Stomach (tissue), 9 donors: ENCODE data around the gene CYP27C1. TPM values are rescaled to one million over a fixed set of nuclear protein-coding genes. Genes with fewer than 3 reads are reported as not detected.

Experiments
- DNase-seq, 2 donors: peaks; one replicate each; pipeline versions ENCODE4 v3.0.0 to v3.0.0-alpha.2; 2013 to 2019
- H3K27ac ChIP-seq, 5 donors: fragments of 200-600 bp in 4 of 5; sonication (generic) in 4 of 5; one replicate each; pipeline ENCODE4 v1.5.1; 2013 to 2019; ENCODE audit warnings: mild to moderate bottlenecking in 1 of 5, moderate library complexity in 1 of 5
- H3K27me3 ChIP-seq, 3 donors: fragments of 200-600 bp; sonication (generic); one replicate each; pipeline ENCODE4 v1.5.1; 2017 to 2019; ENCODE audit warnings: mixed run types in 1 of 3
- H3K36me3 ChIP-seq, 4 donors: fragments of 200-600 bp; sonication (generic); 1 replicate in 3 of 4; 2 replicates in 1 of 4; pipeline ENCODE4 v1.5.1; 2016 to 2019
- H3K4me1 ChIP-seq, 4 donors: fragments of 200-600 bp; sonication (generic); one replicate each; pipeline ENCODE4 v1.5.1; 2016 to 2019
- H3K4me3 ChIP-seq, 4 donors: fragments of 200-600 bp; sonication (generic) in 3 of 4; one replicate each; pipeline ENCODE4 v1.5.1; 2016 to 2019; ENCODE audit warnings: mild to moderate bottlenecking in 1 of 4
- H3K9me3 ChIP-seq, 4 donors: fragments of 200-600 bp; sonication (generic); one replicate each; pipeline ENCODE4 v1.5.1; 2016 to 2019
- CTCF ChIP-seq, 7 experiments: fragments of 450-650 bp in 4 of 7; fragments of 200-600 bp in 3 of 7; sonication (generic) in 3 of 7; IDR thresholded peaks; one replicate each; pipeline ENCODE4 v1.5.1; 2016 to 2019; ENCODE audit warnings: antibody characterized with exemption in 7 of 7, control low read depth in 2 of 7, mild to moderate bottlenecking in 1 of 7
- EP300 ChIP-seq: sonication (generic); formaldehyde crosslinking; IDR thresholded peaks from one replicate; pipeline ENCODE4 v1.6.1; 2017; ENCODE audit warnings: antibody characterized with exemption
- POLR2A ChIP-seq, 4 donors: fragments of 450-650 bp; IDR thresholded peaks; one replicate each; pipeline ENCODE4 v1.6.1; 2016; ENCODE audit warnings: antibody characterized with exemption in 4 of 4, control low read depth in 2 of 4, mild to moderate bottlenecking in 1 of 4, moderate library complexity in 1 of 4
- POLR2AphosphoS5 ChIP-seq, 3 donors: sonication (generic); formaldehyde crosslinking; IDR thresholded peaks; one replicate each; pipeline ENCODE4 v1.6.1; 2016; ENCODE audit warnings: antibody characterized with exemption in 3 of 3
- WGBS, 5 donors: extraction: QIAGEN DNeasy Blood & Tissue Kit in 3 of 5; methylation state at CpG; one replicate each; pipeline versions ENCODE4 v1.1.5 to v1.1.7; 2013 to 2018; 5-methylcytosine and 5-hydroxymethylcytosine counted together
- intact Hi-C: fragments of 100-400 bp; cut with DNase I; formaldehyde crosslinking; loops from one replicate; pipeline ENCODE4 v1.15.1; 2023; ENCODE audit warnings: low total_unique reads
- polyA plus RNA-seq, 3 donors: library from polyadenylated mRNA; stranded (reverse); fragments of 200-250 nt; gene quantifications; one replicate each; pipeline ENCODE4 v1.2.3, GENCODE V29; 2013
- total RNA-seq, 5 donors: library from RNA; depleted of rRNA; stranded (reverse); fragments of >200 nt; gene quantifications; one replicate each; pipeline versions ENCODE4 v1.1.0 to v1.2.3, GENCODE V29; 2014 to 2016
- donor health status: healthy with polysubstance abuse.
- donor health status: Bipolar disorder and iron deficiency.
- donor health status: healthy.

Gene CYP27C1
- total and polyA plus RNA-seq, 8 donors, result 0.25 to 3.5 (median 0.40) TPM; not detected in 4

- no peak for TF ChIP-seq POLR2AphosphoS5 (IDR thresholded peaks at IDR 0.05)
- TF ChIP-seq EP300, result no peak
- TF ChIP-seq CTCF (IDR thresholded peaks at IDR 0.05), result no peak
- H3K36me3 ChIP-seq, result no peaks in the 10 kb centered on the region
- H3K27me3 ChIP-seq, result peaks cover 0 to 23% (median 0%) of the 10 kb centered on the region in 3 donors
- 55 to 74% (median 64%) methylated on average over 4 of the region's 4 CpGs for WGBS, 5 donors
- no peaks in the 10 kb centered on the region for H3K4me1 ChIP-seq
- no peak overlapping the region for H3K27ac ChIP-seq
- H3K4me3 ChIP-seq, result no peak overlapping the region
- DNase-seq, result no peak
- H3K9me3 ChIP-seq, result peaks cover 0 to 5% (median 2%) of the 10 kb centered on the region in 4 donors
- intact Hi-C loops, result no loop called here
Observed at GRCh38 chr2:127208313-127208712, 11.8 kb downstream of the CYP27C1 start.

GRCh38 chr2:127205218-127206125 lies 14.6 kb downstream of the CYP27C1 start:
- H3K36me3 ChIP-seq, result no peaks in the 10 kb centered on the region
- intact Hi-C loops, result no loop called here
- 73 to 86% (median 83%) methylated on average over 33 to 35 of the region's 35 CpGs for WGBS, 5 donors
- H3K4me1 ChIP-seq, result no peaks in the 10 kb centered on the region
- no peak overlapping the region for H3K4me3 ChIP-seq
- peaks cover 0 to 23% (median 0%) of the 10 kb centered on the region in 3 donors for H3K27me3 ChIP-seq
- no peak for DNase-seq
- H3K9me3 ChIP-seq, result peaks cover 0 to 4% (median 0%) of the 10 kb centered on the region in 4 donors
- TF ChIP-seq POLR2AphosphoS5 (IDR thresholded peaks at IDR 0.05), result no peak
- TF ChIP-seq EP300, result no peak
- no peak for TF ChIP-seq CTCF (IDR thresholded peaks at IDR 0.05)
- TF ChIP-seq POLR2A (IDR thresholded peaks at IDR 0.05), result no peak
- H3K27ac ChIP-seq, result no peak overlapping the region

GRCh38 chr2:127201452-127201851 lies 18.6 kb downstream of the CYP27C1 start:
- 45 to 68% (median 59%) methylated on average over 5 of the region's 5 CpGs for WGBS, 5 donors
- TF ChIP-seq EP300 (no peak), CTCF (IDR thresholded peaks at IDR 0.05) (no peak), POLR2A (IDR thresholded peaks at IDR 0.05) (no peak), POLR2AphosphoS5 (IDR thresholded peaks at IDR 0.05) (no peak)
- Histone ChIP-seq H3K27ac (no peak overlapping the region), H3K4me1 (no peaks in the 10 kb centered on the region), H3K9me3 (no peaks in the 10 kb centered on the region), H3K27me3 (peaks cover 0 to 17% (median 0%) of the 10 kb centered on the region in 3 donors), H3K4me3 (no peak overlapping the region), H3K36me3 (no peaks in the 10 kb centered on the region)
- DNase-seq, result no peak
- intact Hi-C loops, result no loop called here

- no peak for DNase-seq
- no peak overlapping the region for H3K4me3 ChIP-seq
- TF ChIP-seq CTCF (IDR thresholded peaks at IDR 0.05), result no peak
- TF ChIP-seq POLR2AphosphoS5 (IDR thresholded peaks at IDR 0.05), result no peak
- no peak for TF ChIP-seq POLR2A (IDR thresholded peaks at IDR 0.05)
- no peak for TF ChIP-seq EP300
- WGBS, 5 donors, result 88 to 92% (median 89%) methylated on average over 7 of the region's 7 CpGs
- H3K27me3 ChIP-seq, result peaks cover 0 to 15% (median 0%) of the 10 kb centered on the region in 3 donors
- no peaks in the 10 kb centered on the region for H3K4me1 ChIP-seq
- H3K9me3 ChIP-seq, result no peaks in the 10 kb centered on the region
- no peaks in the 10 kb centered on the region for H3K36me3 ChIP-seq
- intact Hi-C loops, result no loop called here
- H3K27ac ChIP-seq, result no peak overlapping the region
Observed at GRCh38 chr2:127200962-127201361, 19.1 kb downstream of the CYP27C1 start.
